22Rv1 (cell line): ENCODE results near the gene ARVCF.
A peak's percentile ranks its signal among the peaks of the same experiment; 100 is the strongest.

Experiments
- H3K27ac ChIP-seq: fragments of 450-650 bp; 2 replicates; pipeline ENCODE4 v1.5.1; 2017
- CTCF ChIP-seq: fragments of 450-650 bp; IDR thresholded peaks from 2 replicates; pipeline ENCODE4 v1.5.1; 2017; ENCODE audit warnings: mild to moderate bottlenecking
- ZFX ChIP-seq: fragments of 450-650 bp; IDR thresholded peaks from 2 replicates; pipeline ENCODE4 v1.6.1; 2017; ENCODE audit warnings: antibody characterized with exemption, borderline replicate concordance

ARVCF gene

GRCh38 chr22:20022978-20023613 is 6.5 kb upstream of the ARVCF start:
- TF ChIP-seq CTCF (no peak), ZFX (no peak)
- no peak overlapping the region for H3K27ac ChIP-seq

- H3K27ac ChIP-seq: peak overlapping the region; percentile 54; the same call in 1 of the 2 replicates
- TF ChIP-seq CTCF: no peak
- no peak for TF ChIP-seq ZFX
Measured at GRCh38 chr22:20022231-20022977, 5.8 kb upstream of the ARVCF start.

GRCh38 chr22:20021196-20022181 is 4.9 kb upstream of the ARVCF start:
- no peak for TF ChIP-seq ZFX
- TF ChIP-seq CTCF: 0 out of 2 replicates have a peak, but pooled peaks have one; percentile 10
- H3K27ac ChIP-seq: peak overlapping the region; percentile 54

- peak within 1 kb of the TSS; percentile 54 for H3K27ac ChIP-seq
Measured at GRCh38 chr22:20020533-20021195, 4.0 kb upstream of the ARVCF start, which contains the start of gene TANGO2. Gene TANGO2, plus strand, starts transcription at chr22:20021110. Its CDS starts 15,689 bp downstream, at chr22:20036799.

GRCh38 chr22:20019661-20020532 is 3.3 kb upstream of the ARVCF start:
- peak overlapping the region; percentile 54 for H3K27ac ChIP-seq
- TF ChIP-seq ZFX (no peak), CTCF (no peak)

More at GRCh38 chr22:20020533-20021195, 4.0 kb upstream of the ARVCF start, which contains the start of gene TANGO2:
- TF ChIP-seq CTCF (no peak), ZFX (no peak)

- no peak for TF ChIP-seq ZFX
- no peak overlapping the region for H3K27ac ChIP-seq
Measured at GRCh38 chr22:20018001-20018400, 1.4 kb upstream of the ARVCF start.
